Tibial nerve (tissue), 4 donors: ENCODE measurements around the gene EPPIN.

ENCODE experiments used
- EP300 ChIP-seq, 2 donors: sonication (generic); formaldehyde crosslinking; IDR thresholded peaks; one replicate each; pipeline ENCODE4 v1.6.1; 2017; ENCODE audit warnings: antibody characterized with exemption in 2 of 2, mild to moderate bottlenecking in 1 of 2
- TF ChIP-seq, protein P1 (sequence below), 5 experiments: fragments of 200-600 bp in 3 of 5; fragments of 450-650 bp in 2 of 5; sonication (generic) in 3 of 5; IDR thresholded peaks; one replicate each; pipeline ENCODE4 v1.5.1; 2016 to 2019; ENCODE audit warnings: antibody characterized with exemption in 5 of 5, mild to moderate bottlenecking in 3 of 5, moderate library complexity in 2 of 5

DNA sequence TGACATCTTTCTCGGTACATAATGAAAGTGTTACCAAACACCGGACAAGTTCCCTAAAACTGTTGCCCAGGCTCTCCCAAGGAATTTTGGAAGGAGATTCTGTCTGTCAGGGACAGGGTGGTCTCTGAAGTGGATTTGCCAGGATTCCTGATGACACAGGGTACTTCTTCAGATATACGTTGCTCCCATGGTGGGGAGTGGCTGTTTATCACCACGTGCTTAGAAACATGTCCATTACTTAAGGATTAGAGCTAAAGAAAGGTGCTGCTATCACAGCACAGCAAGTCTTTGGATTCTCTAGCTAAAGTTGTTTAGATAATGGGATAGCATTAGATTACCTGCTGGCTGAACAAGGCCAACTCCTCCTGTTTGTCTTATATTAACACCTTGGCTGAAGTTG is 38.1 kb downstream of the EPPIN start:
- TF ChIP-seq, protein P1, sequence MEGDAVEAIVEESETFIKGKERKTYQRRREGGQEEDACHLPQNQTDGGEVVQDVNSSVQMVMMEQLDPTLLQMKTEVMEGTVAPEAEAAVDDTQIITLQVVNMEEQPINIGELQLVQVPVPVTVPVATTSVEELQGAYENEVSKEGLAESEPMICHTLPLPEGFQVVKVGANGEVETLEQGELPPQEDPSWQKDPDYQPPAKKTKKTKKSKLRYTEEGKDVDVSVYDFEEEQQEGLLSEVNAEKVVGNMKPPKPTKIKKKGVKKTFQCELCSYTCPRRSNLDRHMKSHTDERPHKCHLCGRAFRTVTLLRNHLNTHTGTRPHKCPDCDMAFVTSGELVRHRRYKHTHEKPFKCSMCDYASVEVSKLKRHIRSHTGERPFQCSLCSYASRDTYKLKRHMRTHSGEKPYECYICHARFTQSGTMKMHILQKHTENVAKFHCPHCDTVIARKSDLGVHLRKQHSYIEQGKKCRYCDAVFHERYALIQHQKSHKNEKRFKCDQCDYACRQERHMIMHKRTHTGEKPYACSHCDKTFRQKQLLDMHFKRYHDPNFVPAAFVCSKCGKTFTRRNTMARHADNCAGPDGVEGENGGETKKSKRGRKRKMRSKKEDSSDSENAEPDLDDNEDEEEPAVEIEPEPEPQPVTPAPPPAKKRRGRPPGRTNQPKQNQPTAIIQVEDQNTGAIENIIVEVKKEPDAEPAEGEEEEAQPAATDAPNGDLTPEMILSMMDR (IDR thresholded peaks at IDR 0.05), result no peak
- no peak for TF ChIP-seq EP300 (IDR thresholded peaks at IDR 0.05)
